Keratinocyte (primary cell): ENCODE data around the gene IL31RA. TPM values are rescaled to one million over a fixed set of nuclear protein-coding genes. Genes with fewer than 3 reads are reported as not detected.

Experiments
- DNase-seq: peaks from one replicate; pipeline ENCODE4 v3.0.0-alpha.2; 2011; ENCODE audit warnings: low read depth, missing footprints, low spot score
- FAIRE-seq: peaks from 2 replicates; lab custom pipeline; 2011; peaks lifted over from hg19 to GRCh38; lab: Jason Lieb, UNC
- H2AFZ ChIP-seq: 2 replicates; pipeline ENCODE4 v1.6.0; 2012; ENCODE audit warnings: low read length, control low read depth, inconsistent platforms; ENCODE audit not compliant: control insufficient read depth
- H3K27ac ChIP-seq: 2 replicates; pipeline ENCODE4 v1.5.1; 2011; ENCODE audit warnings: low read length; ENCODE audit not compliant: control insufficient read depth, insufficient read depth
- H3K27me3 ChIP-seq: 3 replicates; pipeline ENCODE4 v1.6.0; 2011; ENCODE audit warnings: low read length; ENCODE audit not compliant: control insufficient read depth, insufficient read depth; ENCODE audit errors: extremely low read depth
- H3K36me3 ChIP-seq, 2 experiments: 2 replicates in 1 of 2; 3 replicates in 1 of 2; pipeline ENCODE4 v1.5.1; 2011; ENCODE audit warnings: low read length in 2 of 2, mild to moderate bottlenecking in 1 of 2; ENCODE audit not compliant: control insufficient read depth in 2 of 2, insufficient read depth in 2 of 2; ENCODE audit errors: extremely low read depth in 1 of 2
- H3K4me1 ChIP-seq: 3 replicates; pipeline ENCODE4 v1.5.1; 2011; ENCODE audit warnings: low read length; ENCODE audit not compliant: control insufficient read depth, insufficient read depth; ENCODE audit errors: extremely low read depth
- H3K4me2 ChIP-seq: 3 replicates; pipeline ENCODE4 v1.6.0; 2011; ENCODE audit warnings: low read depth, low read length; ENCODE audit not compliant: control insufficient read depth, insufficient read depth; ENCODE audit errors: extremely low read depth
- H3K4me3 ChIP-seq, 3 experiments: fragments of 200-600 bp in 1 of 3; sonication (generic) in 1 of 3; 2 replicates in 2 of 3; 3 replicates in 1 of 3; pipeline ENCODE4 v1.5.1; 2011 to 2016; ENCODE audit warnings: low read length in 3 of 3, mild to moderate bottlenecking in 3 of 3, control low read depth in 2 of 3, inconsistent platforms in 1 of 3, low read depth in 1 of 3, mixed read lengths in 1 of 3, mixed run types in 1 of 3, moderate library complexity in 1 of 3; ENCODE audit not compliant: control insufficient read depth in 2 of 3, insufficient read depth in 2 of 3; ENCODE audit errors: extremely low read depth in 1 of 3
- H3K79me2 ChIP-seq: 2 replicates; pipeline ENCODE4 v1.6.0; 2012; ENCODE audit warnings: low read length; ENCODE audit not compliant: control insufficient read depth, insufficient read depth
- H3K9ac ChIP-seq: 3 replicates; pipeline ENCODE4 v1.6.0; 2011; ENCODE audit warnings: low read length; ENCODE audit not compliant: control insufficient read depth, insufficient read depth; ENCODE audit errors: extremely low read depth
- H3K9me1 ChIP-seq: 3 replicates; pipeline ENCODE4 v1.6.0; 2011; ENCODE audit warnings: low read length; ENCODE audit not compliant: control insufficient read depth, insufficient read depth; ENCODE audit errors: extremely low read depth
- H3K9me3 ChIP-seq: 2 replicates; pipeline ENCODE4 v1.5.1; 2012; ENCODE audit warnings: low read depth, low read length; ENCODE audit not compliant: control insufficient read depth
- H4K20me1 ChIP-seq: 3 replicates; pipeline ENCODE4 v1.6.0; 2011; ENCODE audit warnings: low read length; ENCODE audit not compliant: control insufficient read depth, insufficient read depth; ENCODE audit errors: extremely low read depth
- CTCF ChIP-seq, 3 experiments: IDR thresholded peaks in 1 of 3; conservative IDR thresholded peaks in 1 of 3; optimal IDR thresholded peaks in 1 of 3; 2 replicates in 2 of 3; 3 replicates in 1 of 3; pipeline versions ENCODE3 to v1.5.1; 2011; ENCODE audit warnings: low read length in 3 of 3, mild to moderate bottlenecking in 3 of 3, moderate library complexity in 2 of 3, control low read depth in 1 of 3, inconsistent platforms in 1 of 3; ENCODE audit not compliant: insufficient read depth in 2 of 3; ENCODE audit errors: extremely low read depth in 1 of 3
- EZH2 ChIP-seq: IDR thresholded peaks from one replicate; pipeline ENCODE4 v1.6.1; 2012; ENCODE audit warnings: inconsistent platforms, mild to moderate bottlenecking, low read length, moderate library complexity
- dilution Hi-C: fragments of 300-500 bp; cut with MboI; formaldehyde crosslinking; loops from one replicate; pipeline ENCODE4 v1.7.0; 2020; ENCODE audit warnings: low sequenced_read_pairs; ENCODE audit not compliant: extremely low pct_ligation_motif_present
- polyA plus RNA-seq, 5 experiments: library from polyadenylated mRNA; depleted of rRNA in 3 of 5; stranded (reverse) in 3 of 5; stranded (forward) in 1 of 5; unstranded in 1 of 5; fragments of >200 nt; gene quantifications; 1 replicate in 1 of 5; 2 replicates in 3 of 5; 3 replicates in 1 of 5; pipeline versions ENCODE4 v1.2.1 to v1.2.3, GENCODE V29; 2011 to 2012; ENCODE audit warnings: missing spikeins in 2 of 5, low read depth in 1 of 5, low replicate concordance in 1 of 5

IL31RA gene
- polyA plus RNA-seq, 1 donor (not counting 4 experiments of a cell fraction or from before 2014, with no cell fraction given), result 6.0 TPM

GRCh38 chr5:55932700-55933099, 81.5 kb downstream of the IL31RA start:
- no peaks in the 10 kb centered on the region for H3K9me1 ChIP-seq
- H4K20me1 ChIP-seq, result no peaks in the 10 kb centered on the region
- H3K4me1 ChIP-seq, result no peaks in the 10 kb centered on the region
- H3K36me3 ChIP-seq, result no peaks in the 10 kb centered on the region
- H3K9me3 ChIP-seq, result no peaks in the 10 kb centered on the region
- no peak overlapping the region for H3K9ac ChIP-seq
- H3K4me3 ChIP-seq, result no peak overlapping the region
- no peak for FAIRE-seq
- TF ChIP-seq EZH2 (no peak), CTCF (optimal IDR thresholded peaks at IDR 0.05 in 1 of 3, IDR thresholded peaks at IDR 0.05 in 1 of 3, conservative IDR thresholded peaks at IDR 0.05 in 1 of 3; ENCODE audit: extremely low read depth in 1 of 3, insufficient read depth in 2 of 3, low read length in 3 of 3) (no peak)
- no peak overlapping the region for H3K27ac ChIP-seq
- no peaks in the 10 kb centered on the region for H3K27me3 ChIP-seq
- dilution Hi-C loops, result no loop called here
- H3K4me2 ChIP-seq, result no peak overlapping the region
- no peak overlapping the region for H2AFZ ChIP-seq
- DNase-seq, result no peak
- no peaks in the 10 kb centered on the region for H3K79me2 ChIP-seq

GRCh38 chr5:55933377-55934114, 82.4 kb downstream of the IL31RA start:
- TF ChIP-seq EZH2 (no peak), CTCF (optimal IDR thresholded peaks at IDR 0.05 in 1 of 3, IDR thresholded peaks at IDR 0.05 in 1 of 3, conservative IDR thresholded peaks at IDR 0.05 in 1 of 3; ENCODE audit: extremely low read depth in 1 of 3, insufficient read depth in 2 of 3, low read length in 3 of 3) (no peak)
- Histone ChIP-seq H3K4me2 (no peak overlapping the region), H3K27ac (no peak overlapping the region), H3K4me3 (no peak overlapping the region), H3K9me3 (no peaks in the 10 kb centered on the region), H2AFZ (no peak overlapping the region), H3K4me1 (no peaks in the 10 kb centered on the region), H3K9me1 (no peaks in the 10 kb centered on the region), H3K9ac (no peak overlapping the region), H4K20me1 (no peaks in the 10 kb centered on the region), H3K79me2 (no peaks in the 10 kb centered on the region), H3K36me3 (no peaks in the 10 kb centered on the region), H3K27me3 (no peaks in the 10 kb centered on the region)
- FAIRE-seq (no peak), DNase-seq (no peak)
- dilution Hi-C loops, result no loop called here
